K562 (cell line): ENCODE measurements around the gene GPR139. TPM values are rescaled to one million over a fixed set of nuclear protein-coding genes. Genes with fewer than 3 reads are reported as not detected.

Experiments
- ATAC-seq: fragments of 200-7000 bp; cut with Tn5 transposase; 3 replicates; pipeline ENCODE4 v1.9.1; 2020; ENCODE audit warnings: moderate library complexity
- BruUV-seq: library from RNA; stranded (reverse); fragments of 400-500 nt; replicated peaks from 2 replicates; lab custom pipeline; 2021; lab: Mats Ljungman, UMichigan
- CTCF ChIA-PET: fragments of 300-600 bp; formaldehyde crosslinking; extraction: SDS; loops from one replicate; lab custom pipeline; 2021; ENCODE audit warnings: low intra/inter-chr PET ratio; lab: Yijun Ruan, JAX
- POLR2A ChIA-PET: fragments of 300-600, 350-650 bp; sonication (Branson Sonifier 250); formaldehyde crosslinking; extraction: SDS; loops from one replicate; lab custom pipeline; 2021; ENCODE audit warnings: antibody characterized with exemption, inconsistent platforms; lab: Yijun Ruan, JAX
- DNase-seq, 4 experiments: peaks; one replicate each; pipeline versions ENCODE4 v3.0.0 to v3.0.0-alpha.2; 2011 to 2018; ENCODE audit warnings: low spot score in 3 of 4, mixed read lengths in 3 of 4; ENCODE audit errors: extremely low read depth in 1 of 4
- FAIRE-seq: peaks from 2 replicates; lab custom pipeline; 2011; peaks lifted over from hg19 to GRCh38; lab: Jason Lieb, UNC
- H2AFZ ChIP-seq: 2 replicates; pipeline ENCODE4 v1.6.0; 2011; ENCODE audit warnings: low read depth, low read length, control low read depth, inconsistent platforms
- H3K27ac ChIP-seq: fragments of 200-600 bp; 3 replicates; pipeline ENCODE4 v1.8.0; 2011; ENCODE audit warnings: low read depth, mild to moderate bottlenecking, control low read depth, inconsistent platforms, low read length, moderate library complexity, mixed read lengths; ENCODE audit errors: extremely low read depth
- H3K27me3 ChIP-seq, 2 experiments: fragments of 300-600 bp in 1 of 2; 2 replicates in 1 of 2; 3 replicates in 1 of 2; pipeline versions ENCODE4 v1.6.0 to v1.8.0; 2011; ENCODE audit warnings: inconsistent platforms in 2 of 2, low read length in 2 of 2, mild to moderate bottlenecking in 1 of 2, mixed read lengths in 1 of 2, moderate library complexity in 1 of 2; ENCODE audit not compliant: control insufficient read depth in 2 of 2, insufficient read depth in 2 of 2
- H3K36me3 ChIP-seq: fragments of 300-600 bp; 3 replicates; pipeline ENCODE4 v1.8.0; 2011; ENCODE audit warnings: mild to moderate bottlenecking, low read length, inconsistent platforms; ENCODE audit not compliant: control insufficient read depth, insufficient read depth
- H3K4me1 ChIP-seq, 2 experiments: fragments of 200-600 bp in 1 of 2; replicated peaks in 1 of 2; 2 replicates in 1 of 2; 3 replicates in 1 of 2; pipeline versions ENCODE4 v1.5.1 to v1.8.0; 2011; ENCODE audit warnings: inconsistent platforms in 2 of 2, low read length in 2 of 2, mild to moderate bottlenecking in 1 of 2, mixed read lengths in 1 of 2, moderate library complexity in 1 of 2; ENCODE audit not compliant: control insufficient read depth in 2 of 2, insufficient read depth in 2 of 2
- H3K4me2 ChIP-seq: 2 replicates; pipeline ENCODE4 v1.6.1; 2011; ENCODE audit warnings: low read length, control low read depth, inconsistent platforms, mixed read lengths; ENCODE audit not compliant: insufficient read depth
- H3K4me3 ChIP-seq: fragments of 200-600 bp; sonication (generic), shearing (Covaris generic); 2 replicates; pipeline ENCODE4 v1.5.1; 2016; ENCODE audit warnings: control low read depth, inconsistent platforms
- H3K79me2 ChIP-seq: fragments of 200-600 bp; 3 replicates; pipeline ENCODE4 v1.8.0; 2011; ENCODE audit warnings: low read length, inconsistent platforms; ENCODE audit not compliant: control insufficient read depth, insufficient read depth
- H3K9ac ChIP-seq, 2 experiments: 2 replicates each; pipeline versions ENCODE4 v1.6.0 to v1.6.1; 2011; ENCODE audit warnings: low read depth in 2 of 2, low read length in 2 of 2, control low read depth in 1 of 2, inconsistent platforms in 1 of 2, mild to moderate bottlenecking in 1 of 2, mixed read lengths in 1 of 2; ENCODE audit not compliant: insufficient read depth in 1 of 2
- H3K9me1 ChIP-seq: one replicate; pipeline ENCODE4 v1.6.0; 2011; ENCODE audit warnings: inconsistent platforms, mild to moderate bottlenecking, low read length, moderate library complexity; ENCODE audit not compliant: control insufficient read depth, insufficient read depth
- H3K9me3 ChIP-seq: replicated peaks from 2 replicates; pipeline ENCODE4 v1.5.1; 2011; ENCODE audit warnings: low read depth, low read length, inconsistent platforms; ENCODE audit not compliant: control insufficient read depth, insufficient read depth
- H4K20me1 ChIP-seq: replicated peaks from 2 replicates; pipeline ENCODE4 v1.6.1; 2011; ENCODE audit warnings: low read length, inconsistent platforms, mixed read lengths; ENCODE audit not compliant: control insufficient read depth, insufficient read depth
- GATA2 ChIP-seq: sonication (generic); formaldehyde crosslinking; IDR thresholded peaks from 2 replicates; pipeline ENCODE4 v1.4.0; 2020; ENCODE audit warnings: mild to moderate bottlenecking, missing genetic modification reagents
- KDM4B ChIP-seq, 2 experiments: fragments of 450-650 bp in 1 of 2; sonication (generic) in 1 of 2; IDR thresholded peaks; 2 replicates each; pipeline ENCODE4 v1.6.1; 2016 to 2017; ENCODE audit warnings: borderline replicate concordance in 2 of 2, antibody characterized with exemption in 1 of 2, low read depth in 1 of 2, mild to moderate bottlenecking in 1 of 2
- NFIC ChIP-seq: fragments of 450-650 bp; IDR thresholded peaks from 2 replicates; pipeline ENCODE4 v1.6.1; 2017; ENCODE audit warnings: mild to moderate bottlenecking, inconsistent platforms
- WGBS: fragments of 100-300 bp; shearing (Covaris generic); methylation state at CpG from one replicate; pipeline ENCODE4 v1.1.6; 2016; ENCODE audit warnings: low coverage, mixed read lengths; ENCODE audit not compliant: insufficient coverage; ENCODE audit errors: missing lambda C conversion rate; 5-methylcytosine and 5-hydroxymethylcytosine counted together
- in situ Hi-C: fragments of 300-500 bp; cut with MboI; formaldehyde crosslinking; loops from 4 replicates; pipeline ENCODE4 v1.15.0; 2018; ENCODE audit warnings: inconsistent platforms, mixed read lengths
- intact Hi-C: fragments of 100-400 bp; cut with micrococcal nuclease; formaldehyde crosslinking; loops from 2 replicates; pipeline ENCODE4 v1.14.2; 2022
- polyA plus RNA-seq, 8 experiments: library from polyadenylated mRNA; depleted of rRNA in 4 of 8; stranded (reverse) in 5 of 8; unstranded in 3 of 8; fragments of >200 nt; fragmentation: Nextera tagmentation in 2 of 8; fragmentation: Illumina TruSeq in 1 of 8; extraction: Ambion mirVana in 2 of 8; extraction: Trizol in 1 of 8; gene quantifications; 2 replicates each; pipeline versions ENCODE4 v1.2.1 to v1.2.3, GENCODE V29; 2011 to 2014; ENCODE audit warnings: inconsistent platforms in 1 of 8, missing spikeins in 1 of 8
- total RNA-seq, 7 experiments: library from RNA; depleted of rRNA in 6 of 7; stranded (reverse); fragments of >200 nt in 6 of 7; fragmentation: Illumina TruSeq in 2 of 7; extraction: Trizol in 2 of 7; gene quantifications; 2 replicates each; pipeline versions ENCODE4 v1.2.1 to v1.2.3, GENCODE V29; 2011 to 2021; ENCODE audit warnings: low replicate concordance in 1 of 7
- TF ChIP-seq, protein P1 (sequence below): fragments of 250-450 bp; sonication (Bioruptor Pico); IDR thresholded peaks from 2 replicates; pipeline ENCODE4 v1.8.0; 2021; ENCODE audit warnings: moderate library complexity, mild to moderate bottlenecking, inconsistent platforms

Gene GPR139
- total and polyA plus RNA-seq, 9 of the 15 experiments (the other 6 are each of a cell fraction or from before 2014, with no cell fraction given) = not detected

DNA sequence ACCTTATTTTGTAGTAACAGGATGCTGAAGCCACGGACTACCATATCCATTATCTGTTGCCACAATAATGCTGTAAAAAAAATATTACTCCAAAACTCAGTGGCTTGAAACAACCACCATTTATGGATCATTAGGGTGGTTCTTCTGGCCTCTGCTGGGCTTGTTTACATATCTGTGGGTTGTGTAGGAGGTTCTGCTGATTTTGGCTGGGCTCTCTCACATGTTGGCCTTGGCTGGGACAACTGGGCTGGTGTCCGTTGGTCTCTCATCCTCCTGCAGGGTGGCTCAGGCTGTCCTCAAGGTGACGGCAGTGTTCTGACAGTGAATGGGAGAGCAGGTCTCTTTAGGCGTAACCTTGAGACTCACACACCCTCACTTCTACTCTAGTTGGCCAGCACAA, 76.0 kb downstream of the GPR139 start:
- Histone ChIP-seq H3K27me3 (peaks cover 2 to 21% of the 10 kb centered on the region in 2 experiments; a peak in 3 of 5 replicates), H3K9ac (no peak overlapping the region), H4K20me1 (no peaks in the 10 kb centered on the region), H3K4me1 (no peaks in the 10 kb centered on the region), H3K9me3 (no peaks in the 10 kb centered on the region), H3K4me2 (no peak overlapping the region), H3K36me3 (no peaks in the 10 kb centered on the region), H2AFZ (no peak overlapping the region), H3K4me3 (no peak overlapping the region), H3K9me1 (no peaks in the 10 kb centered on the region), H3K79me2 (no peaks in the 10 kb centered on the region), H3K27ac (no peak overlapping the region)
- intact Hi-C loops (no loop called here), in situ Hi-C loops (no loop called here)
- ChIA-PET POLR2A (no interaction called here), CTCF (no interaction called here)
- ATAC-seq (no peak), DNase-seq (no peak), FAIRE-seq (no peak)
- no peak for TF ChIP-seq KDM4B (IDR thresholded peaks at IDR 0.05; ENCODE audit: borderline replicate concordance in 2 of 2, low read depth in 1 of 2)
- no peak for TF ChIP-seq GATA2 (CRISPR knock-in tag)
- 8% methylated on average over 4 of the region's 4 CpGs for WGBS
- BruUV-seq = no TSS peak

DNA sequence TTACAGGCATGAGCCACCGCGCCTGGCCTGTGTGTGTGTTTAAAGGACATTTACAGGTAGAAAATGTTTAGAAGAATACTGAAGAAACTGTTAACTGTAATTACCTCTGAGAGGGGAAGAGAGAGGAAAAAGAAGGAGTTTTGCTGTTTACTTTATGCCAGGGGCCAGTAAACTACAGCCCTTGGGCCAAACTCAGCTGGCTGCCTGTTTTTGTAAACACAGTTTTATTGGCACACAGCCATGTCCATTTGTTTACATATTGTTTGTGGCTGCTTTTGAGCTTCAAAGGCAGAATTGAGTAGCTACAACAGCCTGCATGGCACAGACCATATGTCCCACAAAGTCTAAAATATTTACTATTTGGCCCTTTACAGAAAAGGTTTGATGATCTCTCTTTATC, 76.4 kb downstream of the GPR139 start:
- 0% methylated on average over 2 of the region's 2 CpGs for WGBS
- peak; percentile 41 for TF ChIP-seq NFIC
- TF ChIP-seq, protein P1, sequence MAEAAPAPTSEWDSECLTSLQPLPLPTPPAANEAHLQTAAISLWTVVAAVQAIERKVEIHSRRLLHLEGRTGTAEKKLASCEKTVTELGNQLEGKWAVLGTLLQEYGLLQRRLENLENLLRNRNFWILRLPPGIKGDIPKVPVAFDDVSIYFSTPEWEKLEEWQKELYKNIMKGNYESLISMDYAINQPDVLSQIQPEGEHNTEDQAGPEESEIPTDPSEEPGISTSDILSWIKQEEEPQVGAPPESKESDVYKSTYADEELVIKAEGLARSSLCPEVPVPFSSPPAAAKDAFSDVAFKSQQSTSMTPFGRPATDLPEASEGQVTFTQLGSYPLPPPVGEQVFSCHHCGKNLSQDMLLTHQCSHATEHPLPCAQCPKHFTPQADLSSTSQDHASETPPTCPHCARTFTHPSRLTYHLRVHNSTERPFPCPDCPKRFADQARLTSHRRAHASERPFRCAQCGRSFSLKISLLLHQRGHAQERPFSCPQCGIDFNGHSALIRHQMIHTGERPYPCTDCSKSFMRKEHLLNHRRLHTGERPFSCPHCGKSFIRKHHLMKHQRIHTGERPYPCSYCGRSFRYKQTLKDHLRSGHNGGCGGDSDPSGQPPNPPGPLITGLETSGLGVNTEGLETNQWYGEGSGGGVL = no peak
- TF ChIP-seq, all 486 proteins: peak for 1
- Histone ChIP-seq H3K36me3 (no peaks in the 10 kb centered on the region), H3K9ac (no peak overlapping the region), H3K4me3 (no peak overlapping the region), H2AFZ (no peak overlapping the region), H3K4me2 (no peak overlapping the region), H4K20me1 (no peaks in the 10 kb centered on the region), H3K9me3 (no peaks in the 10 kb centered on the region), H3K27ac (no peak overlapping the region), H3K4me1 (no peaks in the 10 kb centered on the region), H3K79me2 (no peaks in the 10 kb centered on the region), H3K27me3 (peaks cover 2 to 19% of the 10 kb centered on the region in 2 experiments; a peak in 3 of 5 replicates), H3K9me1 (no peaks in the 10 kb centered on the region)
- no peak for ATAC-seq
- DNase-seq = no peak
- no TSS peak for BruUV-seq
- CTCF ChIA-PET = no interaction called here
- intact Hi-C loops = no loop called here
- in situ Hi-C loops = no loop called here
- no peak for FAIRE-seq
- POLR2A ChIA-PET = no interaction called here
